DMS79 treated with DMSO at 0.1 percent for 48 hours (cell line): ENCODE data around the gene DSCAML1.

Experiments used
- DNase-seq: peaks from one replicate; lab custom pipeline; 2025; lab: John Stamatoyannopoulos, UW

DSCAML1 gene

GRCh38 chr11:117830674-117831351 lies 33.8 kb upstream of the DSCAML1 start:
- no peak for DNase-seq

GRCh38 chr11:117830072-117830471 lies 33.1 kb upstream of the DSCAML1 start:
- DNase-seq = no peak

DNA sequence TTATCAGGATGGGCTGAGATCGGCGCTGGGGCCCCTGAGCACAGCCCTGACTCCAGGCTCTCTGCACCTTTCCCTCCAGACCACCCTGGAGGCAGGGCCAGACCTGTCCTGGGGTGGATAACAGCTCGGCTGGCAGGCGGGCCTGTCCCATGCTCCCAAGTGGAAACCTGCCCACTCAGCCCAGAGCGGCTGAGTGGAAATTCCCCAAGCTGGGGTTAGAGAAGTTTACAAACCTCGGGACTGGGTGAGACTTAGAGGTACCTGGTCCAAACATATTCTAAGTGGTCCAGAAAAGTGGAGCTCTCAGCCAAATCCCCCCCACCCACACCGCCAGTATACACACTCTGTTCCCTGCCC lies 32.3 kb upstream of the DSCAML1 start:
- no peak for DNase-seq

- no peak for DNase-seq
These were observed 31.8 kb upstream of the DSCAML1 start for GRCh38 chr11:117828611-117829368.

GRCh38 chr11:117827521-117828511 lies 30.8 kb upstream of the DSCAML1 start:
- peak; percentile 68 for DNase-seq

DNA sequence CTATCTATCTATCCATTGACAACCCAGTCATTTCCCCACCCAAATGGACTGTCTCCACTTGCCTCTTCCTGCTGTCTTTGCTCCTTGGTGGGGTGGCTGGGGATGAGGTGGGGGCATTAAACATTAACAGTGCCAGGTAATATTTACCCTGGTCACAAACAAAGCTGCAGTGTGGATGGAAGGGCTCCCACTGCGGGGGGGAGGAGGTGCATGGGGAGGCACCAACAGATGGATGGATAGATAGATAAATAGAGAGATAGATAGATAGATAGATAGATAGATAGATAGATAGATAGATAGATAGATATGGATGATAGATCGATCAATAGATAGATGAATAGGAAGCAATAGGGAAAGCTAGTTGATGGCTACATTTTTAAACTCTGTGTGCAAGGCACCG lies 29.8 kb upstream of the DSCAML1 start:
- no peak for DNase-seq

- peak; percentile 68 for DNase-seq
These were observed 29.2 kb upstream of the DSCAML1 start for GRCh38 chr11:117826190-117826570.

- no peak for DNase-seq
These were observed 28.6 kb upstream of the DSCAML1 start for GRCh38 chr11:117825538-117826189.

DNA sequence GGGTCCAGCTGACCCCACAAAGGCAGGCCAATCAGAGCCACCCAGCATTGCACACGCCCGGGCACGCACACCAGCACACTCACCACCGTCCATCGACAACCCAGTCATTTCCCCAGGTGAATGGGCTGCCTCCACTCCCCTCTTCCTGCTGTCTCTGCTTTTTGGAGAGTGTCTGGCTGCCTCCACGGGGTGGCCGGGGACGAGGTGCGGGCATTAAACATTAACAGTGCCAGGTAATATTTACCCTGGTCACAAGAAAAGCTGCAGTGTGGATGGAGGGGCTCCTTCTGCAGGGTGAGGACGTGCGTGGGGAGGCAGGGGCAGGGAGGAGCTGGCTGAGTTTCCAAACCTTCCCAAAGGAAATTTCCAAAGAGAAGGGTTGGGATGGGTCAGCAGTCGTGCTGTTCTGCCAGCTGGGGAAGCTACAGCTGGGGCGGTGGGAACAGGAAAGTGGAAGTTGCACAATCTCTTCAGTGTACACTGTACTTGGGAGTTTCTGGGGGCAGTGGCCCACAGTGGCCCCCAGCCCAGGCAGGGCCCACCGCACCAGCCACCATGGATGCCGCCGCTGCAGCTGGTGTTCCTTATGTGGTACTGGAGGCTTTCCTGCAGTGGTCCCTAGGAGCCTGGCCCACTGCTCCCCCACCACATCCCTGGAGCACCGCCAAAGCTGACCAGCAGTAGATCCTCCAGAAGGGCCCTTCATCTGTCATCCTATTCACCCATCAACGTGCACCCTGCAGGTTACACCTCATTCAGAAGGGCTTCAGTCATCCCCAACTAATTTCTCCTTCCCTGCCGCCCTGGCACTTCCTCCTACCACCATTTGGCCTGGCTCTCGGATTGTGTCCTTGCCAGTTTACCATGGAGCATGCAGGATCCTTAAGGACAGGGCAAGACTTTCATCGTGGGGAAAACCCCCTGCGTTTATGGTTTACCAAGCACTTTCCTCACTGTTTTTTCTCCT lies 27.8 kb upstream of the DSCAML1 start, which contains the start of gene FXYD2:
FXYD2 (minus strand) TSS at position 174 of the 967 bp plus-strand sequence; CDS start at position 108, 66 bp downstream.
- DNase-seq = peak; percentile 84

DNA sequence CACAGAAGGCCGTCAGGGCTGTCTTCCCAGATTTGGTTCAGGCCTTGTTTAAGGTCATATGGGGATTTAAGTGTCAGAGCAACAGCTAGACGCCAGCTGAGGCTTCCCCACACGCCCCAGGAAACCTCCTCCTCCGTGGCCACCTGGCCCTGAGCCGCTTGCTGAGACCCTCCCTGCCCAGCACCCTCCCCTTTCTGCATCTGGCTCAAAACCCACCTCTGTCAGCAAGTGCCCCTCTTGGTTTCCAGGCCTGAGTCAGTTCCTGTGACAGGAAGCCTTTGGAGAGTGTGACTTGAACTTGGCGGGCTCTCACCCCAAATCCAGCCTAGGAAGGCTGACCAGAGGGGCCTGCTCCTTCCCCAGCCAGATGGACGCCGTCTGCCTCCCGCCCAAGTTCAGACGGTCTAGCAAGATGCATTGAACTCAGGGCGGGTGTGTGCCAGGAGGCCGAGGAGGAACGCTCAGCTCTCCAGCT lies 27.0 kb upstream of the DSCAML1 start:
- peak; percentile 53 for DNase-seq

GRCh38 chr11:117823294-117823945 lies 26.4 kb upstream of the DSCAML1 start:
- peak; percentile 36 for DNase-seq

GRCh38 chr11:117822074-117823033 lies 25.3 kb upstream of the DSCAML1 start:
- no peak for DNase-seq

DNA sequence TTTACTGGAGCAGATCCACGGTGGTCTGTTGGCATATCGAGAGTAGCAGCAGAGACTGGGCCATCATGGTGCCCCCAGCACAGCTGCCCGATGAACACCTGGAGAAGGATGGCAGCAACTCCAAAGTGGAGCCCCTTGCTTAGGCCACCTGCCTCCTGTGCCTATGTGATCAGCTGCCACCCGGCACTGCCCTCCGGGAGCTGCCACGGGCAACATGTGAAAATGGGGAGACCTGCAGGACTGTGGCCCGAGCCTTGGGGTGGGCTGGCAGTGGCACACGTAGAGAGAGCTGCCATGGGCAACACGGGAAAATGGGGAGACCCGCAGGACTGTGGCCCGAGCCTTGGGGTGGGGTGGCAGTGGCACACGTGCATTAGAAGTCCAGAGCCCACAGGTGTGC lies 24.4 kb upstream of the DSCAML1 start:
- DNase-seq = no peak

DNA sequence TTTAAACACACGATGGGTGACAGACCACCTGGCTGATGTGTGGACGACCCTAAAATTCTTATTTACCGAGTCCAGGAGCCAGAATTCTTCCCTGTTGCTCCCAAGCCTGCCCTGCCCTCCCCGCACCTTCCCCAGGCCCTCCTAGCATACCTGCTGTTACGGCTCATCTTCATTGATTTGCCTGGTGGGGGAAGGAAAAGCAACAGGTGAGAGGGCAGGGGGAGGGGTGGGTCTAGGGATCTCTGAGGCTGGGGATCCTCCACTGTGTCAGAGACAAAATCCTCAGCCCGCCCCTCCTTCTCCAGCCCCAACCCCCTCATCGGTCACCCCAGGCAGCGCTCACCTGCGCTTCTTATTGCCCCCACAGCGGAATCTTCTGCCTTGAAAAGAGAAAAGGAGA lies 23.5 kb upstream of the DSCAML1 start:
- DNase-seq = no peak

DNA sequence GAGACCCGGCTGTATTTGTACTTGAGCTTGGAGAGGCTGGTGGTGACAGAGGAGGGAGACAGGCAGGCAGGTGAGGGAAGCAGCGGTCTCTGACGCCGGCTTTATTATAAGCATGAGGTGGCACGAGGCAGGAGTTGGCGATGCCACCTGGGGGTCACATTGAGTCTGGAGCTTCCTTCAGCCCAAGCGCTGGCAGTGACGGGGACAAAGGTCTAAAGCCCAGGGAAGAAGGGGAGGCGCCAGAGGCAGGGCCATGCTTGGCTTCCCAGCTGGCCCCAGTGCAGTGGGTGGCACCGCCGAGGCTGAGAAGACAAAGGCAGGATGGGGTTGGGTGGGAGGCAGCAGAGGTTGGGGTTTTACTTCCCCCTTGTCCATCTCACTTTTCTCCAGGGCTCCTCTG lies 23.1 kb upstream of the DSCAML1 start:
- peak; percentile 93 for DNase-seq

- peak; percentile 59 for DNase-seq
These were observed 22.4 kb upstream of the DSCAML1 start for GRCh38 chr11:117819096-117820040.

GRCh38 chr11:117818041-117818873 lies 21.2 kb upstream of the DSCAML1 start:
- DNase-seq = no peak
